ENCODE data around the gene CNNM1. TPM values are rescaled to one million over a fixed set of nuclear protein-coding genes. Genes with fewer than 3 reads are reported as not detected.

Gene CNNM1
- total RNA-seq, 1 experiment from 2014 or later, result not detected

GRCh38 chr10:99430451-99431189 is 101.5 kb downstream of the CNNM1 start, which contains the start of gene GOT1 (continued):
- TF ChIP-seq YY1 (IDR thresholded peaks at IDR 0.05; ENCODE audit: extremely low read depth, insufficient replicate concordance, low read depth, low read length) (peak; percentile 4), ZNF274 (IDR thresholded peaks at IDR 0.05; ENCODE audit: low read depth, low read length) (no peak), FOSL1 (IDR thresholded peaks at IDR 0.05; ENCODE audit: low read depth) (no peak), EZH2 (IDR thresholded peaks at IDR 0.05) (no peak), SP1 (IDR thresholded peaks at IDR 0.05; ENCODE audit: low read depth) (peak; percentile 100)

GRCh38 chr10:99431190-99431760 is 102.1 kb downstream of the CNNM1 start:
- DNase-seq (ENCODE audit: low read depth, low spot score) (peak; percentile 29), ATAC-seq (peak; percentile 26)
- Histone ChIP-seq H3K36me3 (ENCODE audit: control insufficient read depth in 1 of 2, insufficient read depth in 2 of 2, low read length in 2 of 2) (no peaks in the 10 kb centered on the region; a peak in 1 of 4 replicates), H3K4me1 (ENCODE audit: control insufficient read depth in 1 of 2, insufficient read depth in 2 of 2, low read length in 2 of 2) (peaks cover 7 to 22% of the 10 kb centered on the region in 2 experiments; a peak in 3 of 4 replicates), H3K9ac (ENCODE audit: low read length) (peak overlapping the region; percentile 82), H3K27ac (ENCODE audit: low read depth, low read length) (peak overlapping the region; percentile 81), H2AFZ (ENCODE audit: low read depth, low read length, poor library complexity, severe bottlenecking) (peak overlapping the region; percentile 34), H3K27me3 (ENCODE audit: insufficient read depth, low read length) (no peaks in the 10 kb centered on the region), H3K9me3 (ENCODE audit: control insufficient read depth in 1 of 2, insufficient read depth in 1 of 2, low read depth in 1 of 2, low read length in 2 of 2) (no peaks in the 10 kb centered on the region), H4K20me1 (ENCODE audit: insufficient read depth) (peaks cover 3% of the 10 kb centered on the region; the same call in 1 of the 2 replicates), H3K9me2 (ENCODE audit: insufficient read depth) (no peaks in the 10 kb centered on the region), H3K4me2 (ENCODE audit: low read length) (peak overlapping the region; percentile 89), H3K79me2 (ENCODE audit: insufficient read depth, low read length) (peaks cover 56% of the 10 kb centered on the region), H3K4me3 (replicated peaks in 1 of 2; ENCODE audit: low read depth in 1 of 2, low read length in 2 of 2) (peak overlapping the region; percentile 72 to 84)
- RAD21 ChIA-PET (ENCODE audit: low non-redundant PET in 1 of 2, low total read pairs in 2 of 2, uncharacterized antibody in 2 of 2, unreplicated experiment in 2 of 2), result no interaction called here
- intact Hi-C loops (cut with micrococcal nuclease), result loop anchor here (5.0 kb wide), 1 partner anchor 301 kb away; the partner anchor contains the start of genes COX15 and CUTC
- CTCF ChIA-PET, result interaction anchor here (1.4 to 2.6 kb wide), 4 partner anchors 20 to 180 kb away, joined by 3 to 10 read pairs (median 3); no protein-coding TSS in a partner anchor
- POLR2A ChIA-PET, result interaction anchor here (0.6 to 2.6 kb wide), 27 partner anchors 8 to 615 kb away, joined by 3 to 23 read pairs (median 4); partner anchors contain the start of genes COX15, CUTC, ENTPD7 and SLC25A28
- BruUV-seq (replicated peaks), result TSS peak; percentile 63
- TF ChIP-seq SIN3A (IDR thresholded peaks at IDR 0.05; ENCODE audit: low read depth), result no peak; the same call in none of the 2 replicates
- TF ChIP-seq POLR2A (IDR thresholded peaks at IDR 0.05; ENCODE audit: borderline replicate concordance, extremely low read depth, insufficient read depth, insufficient read length), result no peak
- TF ChIP-seq YY1 (IDR thresholded peaks at IDR 0.05; ENCODE audit: extremely low read depth, insufficient replicate concordance, low read depth, low read length), result no peak
- TF ChIP-seq ZFX (IDR thresholded peaks at IDR 0.05), result peak; percentile 84; the same call in 1 of the 2 replicates
- no peak for TF ChIP-seq REST (IDR thresholded peaks at IDR 0.05; ENCODE audit: low read depth)
- TF ChIP-seq SP1 (IDR thresholded peaks at IDR 0.05; ENCODE audit: low read depth), result no peak
- TF ChIP-seq CTCF (IDR thresholded peaks at IDR 0.05 in 2 of 3, conservative IDR thresholded peaks at IDR 0.05 in 1 of 3; ENCODE audit: borderline replicate concordance in 1 of 3, insufficient read depth in 1 of 3, low read depth in 2 of 3, low read length in 2 of 3), result no peak
- 0 out of 2 replicates have a peak, but pooled peaks have one; percentile 3 for TF ChIP-seq JUND (IDR thresholded peaks at IDR 0.05)
- TF ChIP-seq SRF (IDR thresholded peaks at IDR 0.05; ENCODE audit: low read depth), result no peak
- TF ChIP-seq RAD21 (IDR thresholded peaks at IDR 0.05; ENCODE audit: low read depth), result no peak
- TF ChIP-seq EZH2phosphoT487 (IDR thresholded peaks at IDR 0.05; ENCODE audit: borderline replicate concordance), result no peak
- peak; percentile 13 for TF ChIP-seq MAX (IDR thresholded peaks at IDR 0.05)
- no peak for TF ChIP-seq CEBPB (IDR thresholded peaks at IDR 0.05; ENCODE audit: low read depth)
- TF ChIP-seq EZH2 (IDR thresholded peaks at IDR 0.05), result no peak
- TF ChIP-seq FOSL1 (IDR thresholded peaks at IDR 0.05; ENCODE audit: low read depth), result no peak
- no peak for TF ChIP-seq ZNF274 (IDR thresholded peaks at IDR 0.05; ENCODE audit: low read depth, low read length)
- no peak for TF ChIP-seq POLR2AphosphoS5 (IDR thresholded peaks at IDR 0.05; ENCODE audit: low read depth, low read length)
- TF ChIP-seq CBX3 (IDR thresholded peaks at IDR 0.05; ENCODE audit: low read depth), result peak; percentile 4; the same call in 1 of the 2 replicates
- TF ChIP-seq EGR1 (IDR thresholded peaks at IDR 0.05; ENCODE audit: low read depth), result no peak
